Aorta (tissue), 5 donors: ENCODE results near the gene ABTB2. TPM values are rescaled to one million over a fixed set of nuclear protein-coding genes. Genes with fewer than 3 reads are reported as not detected.
A peak's percentile ranks its signal among the peaks of the same experiment; 100 is the strongest.

ENCODE experiments used
- ATAC-seq: fragments of 200-7000 bp; cut with Tn5 transposase; one replicate; pipeline ENCODE4 v1.9.1; 2022; ENCODE audit warnings: moderate library complexity; ENCODE audit not compliant: low FRiP score
- DNase-seq, 2 donors: peaks; one replicate each; pipeline ENCODE4 v3.0.0-alpha.2; 2020
- H3K27ac ChIP-seq, 2 donors: one replicate each; pipeline ENCODE4 v1.5.1; 2013; ENCODE audit warnings: low read length in 2 of 2, mild to moderate bottlenecking in 2 of 2, moderate library complexity in 2 of 2, control low read depth in 1 of 2, inconsistent platforms in 1 of 2, low read depth in 1 of 2
- H3K27me3 ChIP-seq, 2 donors: one replicate each; pipeline ENCODE4 v1.6.1; 2013; ENCODE audit warnings: control low read depth in 1 of 2, low read length in 1 of 2, mild to moderate bottlenecking in 1 of 2, moderate library complexity in 1 of 2; ENCODE audit not compliant: insufficient read depth in 2 of 2, control insufficient read depth in 1 of 2
- H3K36me3 ChIP-seq, 2 donors: one replicate each; pipeline ENCODE4 v1.6.1; 2013; ENCODE audit warnings: control low read depth in 1 of 2, low read length in 1 of 2, mild to moderate bottlenecking in 1 of 2; ENCODE audit not compliant: insufficient read depth in 2 of 2, control insufficient read depth in 1 of 2
- H3K4me1 ChIP-seq, 2 donors: one replicate each; pipeline ENCODE4 v1.6.1; 2013; ENCODE audit warnings: low read length in 2 of 2, control low read depth in 1 of 2, mild to moderate bottlenecking in 1 of 2, moderate library complexity in 1 of 2; ENCODE audit not compliant: insufficient read depth in 2 of 2, control insufficient read depth in 1 of 2
- H3K4me3 ChIP-seq, 2 donors: one replicate each; pipeline ENCODE4 v1.5.1; 2013; ENCODE audit warnings: low read length in 2 of 2, control low read depth in 1 of 2, mild to moderate bottlenecking in 1 of 2
- H3K9me3 ChIP-seq: one replicate; pipeline ENCODE4 v1.6.1; 2013; ENCODE audit warnings: mild to moderate bottlenecking, low read length; ENCODE audit not compliant: control insufficient read depth
- WGBS, 2 donors: extraction: QIAGEN DNeasy Blood & Tissue Kit; methylation state at CpG; one replicate each; pipeline ENCODE4 v1.1.7; 2013; 5-methylcytosine and 5-hydroxymethylcytosine counted together
- intact Hi-C, 2 donors: fragments of 100-400 bp; cut with DNase I; formaldehyde crosslinking; loops; one replicate each; pipeline versions ENCODE4 v1.14.2 to v1.15.0; 2022
- polyA plus RNA-seq, 2 donors: library from polyadenylated mRNA; stranded (reverse); fragments of 200-250 nt; gene quantifications; one replicate each; pipeline ENCODE4 v1.2.3, GENCODE V29; 2013
- total RNA-seq, 2 donors: library from RNA; stranded (reverse); fragmentation: NEBNext Ultra II Directional; extraction: Animal tissue kit (Norgen Biotek cat#: 25700); gene quantifications; one replicate each; pipeline ENCODE4 v1.2.1, GENCODE V29; 2021
- donor health status: healthy with polysubstance abuse.
- donor health status: Bipolar disorder and iron deficiency.
- donor health status: DM: no; HTN: no; CAD: no.
- donor health status: DM: no; HTN: no; CAD: no.
- donor health status: DM: yes; HTN: yes; CAD: no.

ABTB2 gene
- total and polyA plus RNA-seq, 4 donors: 2.9 to 11.4 (median 6.9) TPM

- 59 to 61% methylated on average over 16 of the region's 16 CpGs for WGBS, 2 donors
- Histone ChIP-seq H3K27ac (peak overlapping the region; percentile 7 to 30), H3K9me3 (no peaks in the 10 kb centered on the region), H3K4me1 (no peaks in the 10 kb centered on the region), H3K4me3 (no peak overlapping the region), H3K36me3 (no peaks in the 10 kb centered on the region), H3K27me3 (no peaks in the 10 kb centered on the region)
- DNase-seq (no peak), ATAC-seq (no peak)
- intact Hi-C loops: no loop called here
Observed at GRCh38 chr11:34154059-34154875, 203.5 kb downstream of the ABTB2 start.

GRCh38 chr11:34151916-34152845, 205.6 kb downstream of the ABTB2 start:
- ATAC-seq (no peak), DNase-seq (no peak)
- no peak overlapping the region for H3K27ac ChIP-seq
- H3K27me3 ChIP-seq: no peaks in the 10 kb centered on the region
- 84 to 86% methylated on average over 18 of the region's 18 CpGs for WGBS, 2 donors
- no peak overlapping the region for H3K4me3 ChIP-seq
- no peaks in the 10 kb centered on the region for H3K9me3 ChIP-seq
- H3K36me3 ChIP-seq: peaks cover 0 to 2% of the 10 kb centered on the region in 2 donors
- H3K4me1 ChIP-seq: no peaks in the 10 kb centered on the region
- intact Hi-C loops: no loop called here

GRCh38 chr11:34151166-34151565, 206.6 kb downstream of the ABTB2 start:
- DNase-seq: no peak
- no peaks in the 10 kb centered on the region for H3K9me3 ChIP-seq
- intact Hi-C loops: no loop called here
- no peak overlapping the region for H3K27ac ChIP-seq
- H3K4me3 ChIP-seq: no peak overlapping the region
- no peaks in the 10 kb centered on the region for H3K4me1 ChIP-seq
- peaks cover under 1 to 2% of the 10 kb centered on the region in 2 donors for H3K36me3 ChIP-seq
- no peaks in the 10 kb centered on the region for H3K27me3 ChIP-seq
- ATAC-seq: no peak
- WGBS, 2 donors: 92 to 93% methylated on average over 5 of the region's 5 CpGs

GRCh38 chr11:34150494-34151151, 207.2 kb downstream of the ABTB2 start:
- Histone ChIP-seq H3K36me3 (peaks cover 2 to 3% of the 10 kb centered on the region in 2 donors), H3K4me1 (no peaks in the 10 kb centered on the region), H3K27me3 (no peaks in the 10 kb centered on the region), H3K4me3 (no peak overlapping the region), H3K27ac (no peak overlapping the region), H3K9me3 (no peaks in the 10 kb centered on the region)
- WGBS, 2 donors: 74 to 83% methylated on average over 6 of the region's 6 CpGs
- ATAC-seq (no peak), DNase-seq (no peak)
- intact Hi-C loops: no loop called here

- ATAC-seq (no peak), DNase-seq (no peak)
- H3K4me3 ChIP-seq: no peak overlapping the region
- WGBS, 2 donors: 56 to 63% methylated on average over 13 of the region's 13 CpGs
- H3K27me3 ChIP-seq: no peaks in the 10 kb centered on the region
- H3K27ac ChIP-seq: no peak overlapping the region
- peaks cover 4 to 6% of the 10 kb centered on the region in 2 donors for H3K36me3 ChIP-seq
- no peaks in the 10 kb centered on the region for H3K4me1 ChIP-seq
- intact Hi-C loops: no loop called here
- H3K9me3 ChIP-seq: no peaks in the 10 kb centered on the region
Observed at GRCh38 chr11:34149786-34150185, 208.0 kb downstream of the ABTB2 start.

- 92 to 95% methylated on average over 7 of the region's 7 CpGs for WGBS, 2 donors
- H3K27me3 ChIP-seq: no peaks in the 10 kb centered on the region
- intact Hi-C loops: no loop called here
Observed at GRCh38 chr11:34149274-34149673, 208.5 kb downstream of the ABTB2 start.

GRCh38 chr11:34148504-34149165, 209.2 kb downstream of the ABTB2 start:
- H3K4me3 ChIP-seq: no peak overlapping the region
- ATAC-seq: no peak
- no peaks in the 10 kb centered on the region for H3K4me1 ChIP-seq
- no peaks in the 10 kb centered on the region for H3K27me3 ChIP-seq
- 80 to 81% methylated on average over 16 of the region's 16 CpGs for WGBS, 2 donors
- H3K36me3 ChIP-seq: peaks cover 4 to 6% of the 10 kb centered on the region in 2 donors
- intact Hi-C loops: no loop called here
- DNase-seq: peak in 1 of 2 donors; percentile 42
- H3K9me3 ChIP-seq: no peaks in the 10 kb centered on the region
- H3K27ac ChIP-seq: no peak overlapping the region

More at GRCh38 chr11:34149274-34149673, 208.5 kb downstream of the ABTB2 start:
- Histone ChIP-seq H3K9me3 (no peaks in the 10 kb centered on the region), H3K27ac (no peak overlapping the region), H3K4me1 (no peaks in the 10 kb centered on the region), H3K4me3 (no peak overlapping the region), H3K36me3 (peaks cover 4 to 6% of the 10 kb centered on the region in 2 donors)
- no peak for ATAC-seq
- peak in 1 of 2 donors; percentile 55 for DNase-seq

GRCh38 chr11:34147581-34147980, 210.2 kb downstream of the ABTB2 start:
- H3K27ac ChIP-seq: no peak overlapping the region
- H3K9me3 ChIP-seq: no peaks in the 10 kb centered on the region
- no peaks in the 10 kb centered on the region for H3K27me3 ChIP-seq
- 75 to 77% methylated on average over 8 of the region's 8 CpGs for WGBS, 2 donors
- DNase-seq (peak in 1 of 2 donors; percentile 19), ATAC-seq (no peak)
- H3K4me1 ChIP-seq: no peaks in the 10 kb centered on the region
- intact Hi-C loops: no loop called here
- peaks cover 6% of the 10 kb centered on the region in 2 donors for H3K36me3 ChIP-seq
- H3K4me3 ChIP-seq: no peak overlapping the region
